ENCODE measurements around the gene KIF1B.

The KIF1B gene

DNA sequence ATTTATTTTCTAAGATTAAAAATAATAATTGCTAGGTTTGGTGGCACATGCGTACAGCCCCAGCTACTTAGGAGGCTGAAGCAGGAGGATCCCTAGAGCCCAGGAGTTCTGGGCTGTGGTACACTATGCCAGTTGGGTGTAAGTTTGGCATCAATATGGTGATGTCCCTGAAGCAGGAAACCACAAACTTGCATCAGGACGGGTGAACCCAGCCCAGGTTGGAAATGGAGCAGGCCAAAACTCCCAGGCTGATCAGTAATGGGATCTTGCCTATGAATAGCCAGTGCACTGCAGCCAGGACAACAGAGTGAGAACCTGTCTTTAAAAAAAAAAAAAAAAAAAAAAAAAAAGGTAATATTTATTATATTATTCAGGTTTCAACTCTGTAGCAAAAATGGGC, 96.1 kb downstream of the KIF1B start:
- no peak overlapping the region for H3K27ac ChIP-seq
- TF ChIP-seq, protein P1, sequence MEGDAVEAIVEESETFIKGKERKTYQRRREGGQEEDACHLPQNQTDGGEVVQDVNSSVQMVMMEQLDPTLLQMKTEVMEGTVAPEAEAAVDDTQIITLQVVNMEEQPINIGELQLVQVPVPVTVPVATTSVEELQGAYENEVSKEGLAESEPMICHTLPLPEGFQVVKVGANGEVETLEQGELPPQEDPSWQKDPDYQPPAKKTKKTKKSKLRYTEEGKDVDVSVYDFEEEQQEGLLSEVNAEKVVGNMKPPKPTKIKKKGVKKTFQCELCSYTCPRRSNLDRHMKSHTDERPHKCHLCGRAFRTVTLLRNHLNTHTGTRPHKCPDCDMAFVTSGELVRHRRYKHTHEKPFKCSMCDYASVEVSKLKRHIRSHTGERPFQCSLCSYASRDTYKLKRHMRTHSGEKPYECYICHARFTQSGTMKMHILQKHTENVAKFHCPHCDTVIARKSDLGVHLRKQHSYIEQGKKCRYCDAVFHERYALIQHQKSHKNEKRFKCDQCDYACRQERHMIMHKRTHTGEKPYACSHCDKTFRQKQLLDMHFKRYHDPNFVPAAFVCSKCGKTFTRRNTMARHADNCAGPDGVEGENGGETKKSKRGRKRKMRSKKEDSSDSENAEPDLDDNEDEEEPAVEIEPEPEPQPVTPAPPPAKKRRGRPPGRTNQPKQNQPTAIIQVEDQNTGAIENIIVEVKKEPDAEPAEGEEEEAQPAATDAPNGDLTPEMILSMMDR (conservative IDR thresholded peaks at IDR 0.05), result no peak

DNA sequence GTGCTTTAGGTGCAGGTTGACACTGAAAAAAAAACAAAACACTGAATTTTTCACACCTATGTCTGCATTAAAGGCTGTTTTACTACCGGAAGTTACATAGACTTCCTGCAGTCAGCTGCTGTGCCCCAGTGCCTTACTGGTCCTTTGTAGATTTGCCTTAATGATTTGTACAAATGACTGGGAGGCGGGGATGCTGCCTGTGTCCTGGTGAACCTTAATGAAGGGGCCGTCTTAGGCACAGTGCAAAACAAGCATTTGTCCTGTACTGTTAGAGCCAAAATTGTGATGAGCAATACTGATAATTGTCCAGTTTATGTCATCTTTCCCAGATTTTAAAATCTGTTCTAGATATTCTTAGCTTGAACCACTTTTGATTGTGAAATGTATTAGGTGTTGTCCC, 97.6 kb downstream of the KIF1B start:
- TF ChIP-seq, protein P1 (conservative IDR thresholded peaks at IDR 0.05), result no peak
- H3K27ac ChIP-seq, result no peak overlapping the region

DNA sequence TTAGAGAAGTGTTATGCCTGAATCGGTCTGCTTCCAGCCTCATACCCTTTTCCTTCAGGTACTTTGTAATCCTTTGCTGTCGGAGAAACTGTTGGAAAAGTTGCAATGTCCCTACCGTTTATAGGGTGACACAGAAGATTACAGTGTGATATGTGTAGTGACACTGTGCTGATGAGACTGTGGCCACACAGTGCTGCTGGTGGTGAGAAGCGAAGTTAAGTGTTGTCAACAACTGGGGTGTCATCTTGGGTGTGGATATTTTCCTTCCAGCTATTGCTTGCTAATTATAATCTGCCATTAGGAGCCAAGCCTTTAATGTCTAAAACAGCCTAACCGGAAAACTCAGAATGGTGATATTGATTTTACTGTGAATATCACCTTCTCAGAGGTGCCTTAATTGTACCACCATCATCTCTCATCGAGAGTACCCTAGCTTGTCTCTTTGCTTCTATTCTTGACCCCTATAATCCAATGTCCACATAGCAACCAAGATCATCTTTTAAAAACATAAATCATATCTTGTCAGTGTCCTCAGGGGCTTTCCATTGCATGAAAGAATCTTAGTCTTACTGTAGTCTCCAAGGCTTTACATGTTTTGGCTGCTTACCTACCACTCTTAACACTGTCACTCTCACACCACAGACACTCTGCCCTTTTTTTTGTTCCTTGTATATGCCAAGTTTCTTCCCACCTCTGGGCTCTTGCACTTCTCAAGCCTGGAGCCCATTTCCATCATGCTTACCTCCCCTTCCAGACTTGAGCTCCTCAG, 99.1 kb downstream of the KIF1B start:
- no peak overlapping the region for H3K27ac ChIP-seq
- TF ChIP-seq, protein P1 (conservative IDR thresholded peaks at IDR 0.05), result no peak

DNA sequence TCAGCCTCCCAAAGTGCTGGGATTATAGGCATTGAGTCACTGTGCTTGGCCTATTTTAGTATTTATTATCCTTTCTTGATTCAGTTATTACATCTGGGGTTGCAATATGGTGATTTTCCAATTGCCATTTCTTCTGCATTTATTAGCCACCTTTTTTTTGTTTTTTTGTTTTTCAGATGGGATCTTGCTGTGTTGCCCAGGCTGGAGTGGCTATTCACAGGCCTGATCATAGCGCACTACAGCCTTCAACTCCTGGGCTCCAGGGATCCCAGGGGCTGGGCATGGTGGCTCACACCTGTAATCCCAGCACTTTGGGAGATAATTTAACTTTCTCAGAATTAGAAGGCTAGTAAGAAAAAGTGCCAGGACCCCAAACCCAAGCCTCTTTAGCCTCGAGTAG, 106.4 kb downstream of the KIF1B start:
- TF ChIP-seq, protein P1 (conservative IDR thresholded peaks at IDR 0.05), result no peak
- H3K27ac ChIP-seq, result no peak overlapping the region

DNA sequence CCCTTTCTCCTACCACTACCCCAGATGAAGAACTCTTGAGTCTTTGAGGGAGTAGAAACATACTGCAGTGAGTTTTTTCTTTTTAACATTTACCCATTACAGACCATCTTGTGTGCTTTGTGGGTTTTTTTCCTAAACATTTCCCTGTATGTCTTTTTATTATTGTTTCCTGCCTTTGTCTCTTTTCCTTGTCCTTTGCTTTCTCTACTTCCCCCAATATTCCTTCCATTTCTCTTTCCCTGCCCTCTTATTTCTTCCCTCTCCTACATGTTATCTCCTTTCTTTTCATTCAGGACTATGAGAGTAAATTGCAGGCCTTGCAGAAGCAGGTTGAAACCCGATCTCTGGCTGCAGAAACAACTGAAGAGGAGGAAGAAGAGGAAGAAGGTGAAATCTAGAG, 109.4 kb downstream of the KIF1B start:
- TF ChIP-seq, protein P1 (conservative IDR thresholded peaks at IDR 0.05), result no peak
- H3K27ac ChIP-seq, result no peak overlapping the region

DNA sequence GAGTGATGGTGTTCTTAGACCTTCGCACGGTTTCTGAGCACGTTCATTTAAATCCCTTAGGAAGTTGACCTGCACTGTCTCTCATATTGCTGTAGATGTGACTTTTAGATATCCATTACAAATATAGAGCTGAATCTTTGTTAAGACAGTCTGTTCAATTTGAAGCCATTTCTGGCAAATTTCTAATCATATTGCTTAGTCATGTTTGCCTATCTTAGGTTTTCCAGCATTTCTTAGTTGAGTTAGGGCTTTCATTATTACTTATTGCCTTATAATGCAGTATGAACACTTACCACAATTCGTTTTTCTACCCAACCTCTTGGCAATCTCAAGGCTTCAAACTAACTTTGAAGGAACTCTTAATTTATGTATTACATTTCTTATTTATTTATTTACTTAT, 110.0 kb downstream of the KIF1B start:
- H3K27ac ChIP-seq, result no peak overlapping the region
- TF ChIP-seq, protein P1 (conservative IDR thresholded peaks at IDR 0.05), result no peak

DNA sequence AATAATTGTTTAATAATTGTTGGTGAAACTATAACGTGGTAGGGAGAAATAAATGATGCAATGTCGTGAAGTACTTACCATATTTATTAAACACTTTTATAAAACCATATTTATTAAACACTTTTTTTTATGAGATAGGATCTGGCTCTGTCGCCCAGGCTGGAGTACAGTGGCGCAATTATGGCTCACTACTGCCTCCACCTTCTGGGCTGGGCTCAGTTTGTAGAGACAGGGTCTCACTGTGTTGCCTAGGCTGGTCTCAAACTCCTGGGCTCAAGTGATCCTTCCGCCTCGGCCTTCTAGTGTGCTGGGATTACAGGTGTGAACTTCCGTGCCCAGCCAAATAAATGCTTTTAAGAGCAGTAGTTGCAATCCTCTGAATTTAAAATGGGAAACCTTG, 112.5 kb downstream of the KIF1B start:
- no peak overlapping the region for H3K27ac ChIP-seq
- TF ChIP-seq, protein P1 (conservative IDR thresholded peaks at IDR 0.05), result no peak
